Activated gamma-delta T cell treated with anti-CD3 and anti-CD28 coated beads, Interleukin-2, amount 50 U/mL, for 16 hours (primary cell): Measurements from ENCODE around the gene ZNF423.

Experiments
- DNase-seq: peaks from one replicate; pipeline ENCODE4 v3.0.0-alpha.2; 2020; ENCODE audit warnings: low read depth

Gene ZNF423

DNA sequence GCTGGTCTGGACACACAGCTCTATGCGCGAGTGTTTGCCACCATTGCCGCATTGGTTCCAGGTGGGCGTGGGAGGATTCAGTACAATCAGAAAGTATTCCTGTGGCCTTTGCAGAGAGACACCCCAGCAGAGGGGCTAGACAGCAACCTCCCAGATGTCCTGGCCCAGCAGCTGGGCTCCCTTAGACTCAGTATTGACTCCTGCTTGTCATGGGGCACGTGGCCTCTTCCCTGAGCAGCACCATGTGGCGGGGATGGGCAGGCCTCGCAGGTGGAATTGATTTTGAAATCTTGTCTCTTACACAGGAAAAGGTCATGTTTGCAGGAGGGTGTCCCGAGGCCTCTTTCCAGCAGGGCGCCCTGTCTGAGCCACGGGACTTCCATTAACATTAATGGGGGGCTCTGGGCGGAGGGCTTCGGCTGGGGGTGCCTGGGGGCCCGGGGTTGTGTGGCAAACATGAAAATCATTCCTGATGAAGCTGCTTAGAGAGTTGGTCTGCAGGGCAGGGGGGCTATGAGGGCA is 385.9 kb downstream of the ZNF423 start:
- no peak for DNase-seq

DNA sequence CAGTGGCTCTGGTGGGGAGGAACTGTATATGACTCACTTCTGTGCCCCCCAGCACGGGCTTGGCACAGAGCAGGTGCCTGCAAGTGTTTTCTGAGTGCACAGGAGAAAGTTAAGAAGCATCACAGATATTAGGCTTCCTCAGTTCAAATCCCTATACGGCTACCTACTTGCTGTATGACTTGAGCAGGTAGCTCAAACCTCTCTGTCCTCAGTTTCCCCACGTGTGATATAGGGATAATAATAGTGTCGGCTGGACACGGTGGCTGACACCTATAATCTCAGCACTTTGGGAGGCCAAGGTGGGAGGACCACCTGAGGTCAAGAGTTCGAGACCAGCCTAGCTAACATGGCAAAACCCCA is 386.6 kb downstream of the ZNF423 start:
- no peak for DNase-seq

DNA sequence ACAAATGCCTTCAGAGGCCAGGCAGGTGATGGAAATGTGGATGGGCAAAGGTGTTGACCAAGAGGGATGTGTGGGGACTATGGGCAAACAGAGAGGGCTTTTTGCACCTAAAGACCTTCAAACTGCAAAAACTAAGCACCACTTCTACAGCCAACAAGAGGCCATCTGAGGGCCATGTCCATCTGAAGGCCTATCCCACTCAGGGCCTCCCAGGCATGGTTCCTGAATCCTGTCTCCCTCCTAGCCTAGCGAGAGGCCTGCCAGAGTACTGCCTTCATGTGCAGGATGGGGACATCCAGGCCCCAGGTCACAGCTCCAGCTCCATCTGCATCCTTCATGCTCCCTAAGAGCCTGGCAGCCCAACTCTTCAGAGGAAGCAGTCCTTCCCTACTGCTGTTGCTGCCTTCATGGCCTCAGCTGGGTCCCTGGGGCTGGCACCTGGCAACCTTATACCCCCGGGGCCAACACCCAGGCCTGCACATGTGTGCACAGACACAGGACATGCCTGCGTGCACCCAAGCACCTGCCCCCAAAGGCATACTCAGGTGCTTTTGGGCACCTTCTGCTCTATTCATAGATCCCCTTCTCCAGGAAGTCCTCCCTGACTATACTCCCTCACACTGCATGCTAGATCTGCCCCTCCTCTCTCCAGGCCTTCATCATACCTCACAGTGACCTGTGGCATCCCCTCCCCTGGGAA is 387.2 kb downstream of the ZNF423 start:
- DNase-seq, result no peak

DNA sequence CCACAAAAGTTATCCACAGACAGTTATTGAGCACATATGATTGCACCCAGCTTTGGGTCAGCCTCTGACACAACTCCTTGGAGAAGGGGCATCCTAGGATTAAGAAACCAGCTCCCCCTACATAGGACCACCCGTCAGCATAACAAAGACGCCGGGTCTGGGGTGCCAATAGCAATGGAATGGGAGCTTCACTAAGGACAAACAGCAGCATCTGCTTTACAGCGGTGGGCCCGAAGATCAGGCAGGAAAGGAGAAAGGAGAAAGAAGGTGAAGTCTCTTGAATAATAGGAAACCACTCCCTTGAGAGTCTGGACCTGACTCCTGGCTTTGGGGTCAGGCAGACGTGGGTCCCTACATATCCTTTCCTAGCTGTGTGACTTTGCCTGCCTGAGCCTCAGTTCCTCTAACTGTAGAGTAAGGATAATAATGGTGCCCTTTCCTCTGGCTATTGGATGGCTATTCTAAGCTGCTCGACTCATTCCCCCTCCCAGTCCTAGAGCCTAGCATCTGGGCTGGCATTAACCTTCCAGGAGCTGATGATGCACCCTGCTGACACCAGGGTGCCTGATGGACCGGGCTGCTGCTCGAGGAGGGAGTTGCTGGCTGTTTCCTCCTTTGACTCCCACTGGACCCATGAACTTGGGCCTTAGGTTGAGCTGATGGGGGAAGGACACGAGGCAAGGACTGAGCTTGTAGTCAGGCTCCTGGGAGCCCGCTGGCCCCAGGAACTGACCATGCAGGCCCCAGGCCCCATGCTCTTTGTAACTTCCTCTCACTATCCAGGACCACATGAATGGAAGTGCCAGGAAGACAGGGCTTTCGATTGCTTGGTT is 388.2 kb downstream of the ZNF423 start:
- DNase-seq, result no peak

DNA sequence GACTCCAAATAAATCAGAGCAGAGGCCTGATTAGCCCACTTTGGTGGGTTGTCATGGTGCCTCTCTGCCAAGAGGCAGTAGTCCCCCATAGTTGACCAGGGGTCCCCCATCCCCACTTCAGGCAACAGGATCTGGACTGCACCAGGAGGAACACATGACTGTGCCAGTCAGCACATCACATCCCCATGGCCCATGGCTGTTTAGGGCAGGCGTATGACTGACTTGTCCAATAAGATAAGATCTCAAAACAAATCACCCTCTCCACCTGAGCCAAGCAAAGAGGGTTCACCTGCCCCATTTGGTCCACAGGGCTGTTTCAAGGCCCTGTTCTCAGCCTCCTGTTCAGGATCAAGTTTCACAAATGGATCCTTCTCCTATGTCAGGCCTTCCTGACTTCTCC is 389.0 kb downstream of the ZNF423 start:
- no peak for DNase-seq

DNA sequence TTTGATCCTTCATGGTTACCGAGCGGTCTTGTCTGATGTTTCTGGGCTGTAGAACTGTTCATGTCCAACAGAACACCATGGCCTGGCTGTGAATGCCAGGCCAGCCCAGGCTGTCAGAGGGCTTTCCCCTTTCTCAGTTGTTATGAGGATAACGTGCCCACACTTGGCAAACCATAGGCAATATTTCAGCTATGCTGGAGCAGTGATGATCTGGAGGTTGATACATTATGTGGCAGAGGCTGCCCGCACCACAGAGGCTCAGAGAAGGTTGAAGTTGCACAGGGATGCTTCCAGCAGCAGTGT is 389.4 kb downstream of the ZNF423 start:
- no peak for DNase-seq

DNA sequence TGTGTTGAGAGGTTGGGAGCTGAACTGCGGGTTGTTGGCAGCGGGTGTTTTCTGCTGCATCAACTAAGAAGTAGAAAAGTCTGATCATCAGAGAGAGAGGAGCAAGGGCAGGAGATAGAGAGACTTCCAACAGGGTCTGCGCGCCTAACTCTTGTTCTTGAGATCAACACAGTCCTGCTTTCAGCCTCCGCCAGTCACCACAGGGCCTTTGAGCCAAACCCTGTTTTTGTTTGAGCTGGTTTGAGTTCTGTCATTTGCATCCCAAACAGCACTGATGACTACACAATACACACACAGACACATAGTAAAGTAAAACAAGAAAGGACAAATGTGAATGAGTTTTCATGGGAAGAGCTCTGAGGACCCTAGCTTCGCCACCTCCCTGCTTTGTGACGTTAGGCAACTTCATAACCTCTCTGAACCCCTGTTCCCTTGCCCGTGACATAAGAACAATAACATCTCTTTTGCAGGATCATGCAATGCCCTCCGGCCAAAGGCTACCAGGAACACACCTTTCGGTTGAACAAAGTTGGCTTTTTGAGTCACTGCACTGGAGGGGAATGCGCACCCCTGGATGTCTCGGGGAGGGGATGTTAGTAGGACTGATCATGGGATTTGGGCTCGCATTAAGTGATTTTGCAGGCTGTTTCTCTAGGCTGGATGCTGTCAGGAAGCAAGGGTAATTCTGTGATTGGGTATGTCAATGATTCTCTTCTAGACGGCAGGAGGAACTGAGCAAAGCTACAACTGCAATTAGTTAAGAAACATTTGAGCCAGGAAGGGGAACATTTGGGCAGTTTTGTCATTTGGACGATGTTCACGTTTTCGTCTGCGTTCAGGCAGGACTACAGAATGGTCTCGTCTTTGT is 390.0 kb downstream of the ZNF423 start:
- DNase-seq, result no peak

DNA sequence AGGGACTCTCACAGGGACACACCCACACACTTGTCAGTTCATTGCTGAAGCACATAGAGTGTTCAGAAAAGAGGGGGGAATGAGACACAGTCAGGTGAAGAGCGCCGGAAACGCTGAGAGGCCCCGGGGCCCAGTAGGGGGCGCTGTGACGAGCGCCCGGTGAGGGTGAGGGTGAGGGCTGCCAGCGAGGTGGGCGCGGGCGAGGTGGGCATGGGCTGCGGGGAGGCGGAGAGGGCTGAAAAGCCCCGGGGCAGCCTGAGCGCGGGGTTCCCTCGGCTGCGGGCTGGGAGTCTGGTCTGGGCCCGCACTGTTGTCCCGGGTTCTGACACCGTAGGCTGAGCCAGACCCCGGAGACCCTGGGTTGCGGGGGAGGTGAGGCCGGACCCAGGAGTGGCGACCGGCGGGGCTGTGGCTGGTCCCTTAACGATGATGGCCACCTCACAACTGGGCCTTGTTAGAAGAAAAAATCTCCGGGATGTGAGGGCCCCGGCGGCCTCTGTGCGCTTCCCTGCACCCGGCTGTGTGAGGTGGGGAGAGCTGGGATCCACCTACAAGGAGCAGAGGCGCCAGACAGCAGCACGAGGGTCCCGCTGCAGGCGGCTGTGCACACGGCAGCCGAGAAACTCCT is 390.9 kb downstream of the ZNF423 start:
- no peak for DNase-seq

DNA sequence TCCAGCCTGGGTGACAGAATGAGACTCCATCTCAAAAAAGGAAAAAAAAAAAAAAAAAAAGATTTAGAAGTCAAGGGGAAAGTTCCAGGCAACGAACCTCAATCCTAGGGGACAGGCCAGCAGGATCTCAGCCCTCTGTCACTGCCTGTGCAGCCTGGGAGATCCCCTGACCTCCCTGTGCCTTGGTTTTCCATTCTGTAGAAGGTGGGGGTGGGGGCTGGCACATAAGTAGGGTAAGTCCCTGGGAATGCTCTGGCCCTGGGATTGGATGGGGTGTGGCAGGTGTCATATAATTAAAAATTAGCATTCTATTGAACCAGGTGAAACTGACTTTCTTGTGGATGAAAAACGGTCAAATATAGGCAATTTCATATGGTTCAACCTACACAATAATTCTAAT is 391.8 kb downstream of the ZNF423 start:
- DNase-seq, result no peak

DNA sequence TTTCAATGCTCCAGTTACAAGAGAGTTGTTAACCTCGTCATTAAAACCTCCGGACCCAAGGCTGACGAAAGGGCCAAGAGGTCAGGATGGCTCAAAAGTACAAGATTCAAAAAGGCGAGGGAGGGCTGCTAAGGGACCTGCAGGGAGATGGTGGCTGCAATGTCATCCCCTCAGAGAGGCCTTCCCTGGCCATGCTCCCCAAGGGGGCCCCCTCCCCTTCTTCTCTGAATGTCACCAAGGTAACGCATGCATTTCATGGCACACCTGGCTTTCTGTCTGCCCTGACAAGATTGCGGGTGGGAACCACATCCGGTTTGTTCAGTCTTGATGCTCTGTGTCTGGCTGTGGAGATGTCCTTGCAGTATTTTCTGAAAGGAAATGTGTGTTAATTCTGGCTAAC is 392.4 kb downstream of the ZNF423 start:
- DNase-seq, result peak; percentile 45

DNA sequence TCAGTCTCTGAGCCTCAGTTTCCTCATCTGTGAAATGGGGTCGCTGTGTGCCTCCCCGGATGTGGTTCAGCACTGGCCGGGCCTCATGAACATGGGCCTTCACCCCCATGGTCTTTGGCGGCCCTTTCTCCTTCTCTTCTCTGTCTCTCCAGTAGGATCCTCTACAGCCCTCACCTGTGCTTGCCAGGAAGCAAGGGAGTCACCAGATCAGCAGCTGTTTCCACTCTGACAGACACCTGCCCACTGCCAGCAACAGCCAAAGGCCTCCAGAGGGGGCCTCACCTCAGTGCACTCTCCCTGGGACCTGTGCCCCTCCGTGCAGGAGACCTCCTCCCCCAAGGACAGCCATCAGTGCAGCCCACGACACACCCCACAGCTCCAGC is 392.9 kb downstream of the ZNF423 start:
- no peak for DNase-seq

DNA sequence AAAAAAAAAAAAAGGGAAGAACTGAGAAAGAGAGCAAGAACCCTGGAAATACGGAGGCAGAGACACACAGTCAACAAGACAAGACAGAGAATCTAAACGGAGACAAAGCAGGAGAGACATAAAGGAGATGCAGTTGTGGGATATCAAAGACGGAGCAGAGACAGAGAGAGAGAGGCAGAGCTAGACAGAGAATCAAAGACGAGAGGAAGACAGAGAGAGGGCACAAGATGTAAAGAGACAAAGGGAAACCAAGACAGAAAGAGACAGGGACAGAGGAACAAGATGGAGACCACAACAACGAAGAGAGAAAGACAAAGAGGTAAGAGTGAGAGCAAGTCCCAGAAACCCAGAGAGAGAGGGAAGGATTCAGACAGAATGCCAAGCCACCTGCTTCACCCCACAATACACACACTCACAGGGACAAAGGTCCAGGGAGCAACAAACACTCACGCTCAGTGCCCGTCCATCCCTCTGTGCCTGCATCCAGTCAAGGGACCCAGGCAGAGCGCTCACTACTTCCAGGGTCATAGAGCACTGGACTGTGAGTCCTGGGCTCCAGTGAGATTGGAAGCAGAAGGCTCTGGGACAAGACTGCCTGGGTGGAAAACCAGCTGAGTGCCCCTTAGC is 393.4 kb downstream of the ZNF423 start:
- DNase-seq, result no peak

DNA sequence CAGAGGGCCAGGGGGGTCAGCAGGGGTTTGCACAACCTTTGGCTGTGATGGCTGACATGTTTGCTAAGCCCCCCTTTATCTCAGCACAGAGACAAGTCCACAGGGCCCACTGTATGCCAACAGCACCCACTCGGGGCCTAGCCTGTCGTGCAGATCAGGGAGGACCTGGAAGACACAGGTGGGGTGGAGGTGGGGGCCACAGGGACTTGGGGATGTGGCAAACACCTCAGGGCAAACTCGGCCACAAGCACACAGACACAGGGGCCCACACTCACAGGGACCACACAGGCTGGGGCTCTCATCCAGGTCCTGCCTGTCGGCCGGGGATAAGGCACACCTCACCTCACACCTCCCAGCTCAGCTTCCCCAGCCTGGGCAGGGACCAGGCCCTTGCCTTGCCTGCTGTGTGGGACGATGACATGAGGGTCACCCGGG is 394.4 kb downstream of the ZNF423 start:
- DNase-seq, result no peak

DNA sequence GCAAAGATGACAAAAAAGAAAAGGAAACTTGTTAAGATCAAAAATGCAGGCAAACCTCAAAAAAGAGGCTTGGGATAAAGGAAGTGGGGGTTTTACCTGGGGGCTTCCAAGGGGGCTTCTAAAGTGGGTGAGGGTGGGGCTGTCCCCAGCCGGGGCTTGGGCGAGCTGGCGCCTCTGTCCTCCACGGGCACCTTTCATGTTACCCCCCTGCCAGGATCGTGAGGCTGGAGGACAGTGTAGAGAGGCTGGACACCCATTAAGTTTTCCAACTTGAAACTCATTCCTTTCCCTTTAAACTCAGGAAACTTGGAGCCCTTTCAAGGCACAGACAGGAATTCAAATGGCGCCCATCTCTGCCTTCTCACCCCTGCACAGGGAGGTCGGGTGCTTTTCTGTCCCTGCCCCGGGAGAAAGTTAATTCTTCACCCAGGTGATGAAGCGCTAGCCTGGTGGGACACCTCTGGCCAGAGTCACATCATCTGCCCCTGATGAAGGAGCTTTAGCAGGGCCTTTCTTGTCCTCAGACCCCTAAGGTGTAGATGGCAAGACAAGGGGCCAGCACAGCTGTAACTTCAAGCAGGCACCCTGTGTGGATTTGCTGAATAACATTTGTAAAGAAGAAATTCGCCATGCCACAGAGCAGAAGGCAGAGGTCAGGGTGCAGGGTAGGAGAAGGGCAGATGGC is 395.0 kb downstream of the ZNF423 start:
- DNase-seq, result no peak

DNA sequence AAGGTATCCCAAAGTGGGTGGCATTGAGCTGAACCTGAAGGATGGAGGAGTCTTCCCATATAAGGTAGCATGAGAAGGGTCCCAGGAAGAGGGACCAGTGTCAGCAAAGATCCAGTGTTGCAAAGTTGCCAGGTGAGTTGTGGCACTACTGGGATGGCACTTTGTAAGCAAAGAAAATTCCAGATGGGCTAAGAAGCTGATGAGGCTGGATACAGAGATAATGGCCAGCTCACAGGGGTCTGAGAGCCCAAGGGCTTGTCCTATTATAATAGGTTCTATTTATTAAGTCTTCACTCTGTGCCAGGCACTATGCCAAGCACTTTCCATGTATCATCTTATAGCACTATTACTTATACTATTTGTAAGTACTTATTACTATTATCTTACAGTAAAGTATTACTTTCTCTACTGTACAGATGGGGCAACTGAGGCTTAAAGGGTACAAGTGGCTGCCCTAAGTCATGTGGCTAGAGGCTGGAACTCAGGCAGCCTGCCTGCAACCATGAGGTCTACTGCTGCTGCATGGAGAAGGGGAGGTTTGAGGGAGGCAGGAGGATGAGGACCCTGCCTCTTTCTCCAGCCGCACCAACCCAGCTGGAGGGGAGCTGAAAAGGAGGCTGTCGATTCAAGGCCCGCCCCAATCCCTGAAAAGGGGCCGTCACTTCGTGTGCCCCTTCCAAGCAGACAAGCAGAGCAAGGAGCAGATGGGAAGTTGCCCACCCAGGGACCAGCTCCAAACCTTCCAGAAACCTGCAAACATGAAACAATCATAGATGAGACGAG is 395.8 kb downstream of the ZNF423 start:
- no peak for DNase-seq

DNA sequence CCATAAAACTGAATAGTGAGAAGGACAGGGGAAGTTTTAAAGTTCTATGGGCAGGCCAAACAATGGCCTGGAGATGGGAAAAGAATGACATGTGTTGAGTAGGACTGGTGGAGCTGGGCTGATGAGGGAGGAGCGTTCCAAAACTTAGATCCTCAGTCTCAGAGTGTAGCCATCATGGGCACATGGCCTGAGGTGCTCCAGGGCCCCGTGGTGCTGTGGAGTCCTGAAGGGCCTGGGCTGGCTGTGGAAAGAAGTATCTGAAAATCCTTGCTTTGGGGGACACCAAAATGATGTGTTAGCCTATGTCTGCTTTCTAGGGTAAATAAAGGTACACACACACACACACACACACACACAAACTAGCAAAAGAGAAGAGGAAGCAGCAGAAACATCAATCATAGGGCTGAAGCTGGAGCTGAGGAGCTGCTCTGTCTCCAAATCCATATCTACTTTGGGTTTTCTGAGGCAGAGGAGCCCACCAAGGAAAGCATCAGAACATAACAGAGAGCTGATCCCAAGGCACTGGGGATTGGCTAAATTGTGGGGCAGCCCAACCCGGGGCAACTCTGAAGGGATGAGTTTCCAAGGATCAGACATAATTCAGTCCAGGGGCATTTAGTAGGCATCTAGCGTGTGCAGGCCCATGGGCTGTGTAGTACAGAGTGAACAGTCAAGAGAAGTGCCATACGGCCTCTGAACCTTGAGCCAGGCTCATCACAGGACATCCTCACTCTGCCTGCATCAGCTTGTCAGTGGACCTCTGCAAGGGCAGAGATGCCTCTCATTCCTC is 397.1 kb downstream of the ZNF423 start:
- DNase-seq, result no peak

DNA sequence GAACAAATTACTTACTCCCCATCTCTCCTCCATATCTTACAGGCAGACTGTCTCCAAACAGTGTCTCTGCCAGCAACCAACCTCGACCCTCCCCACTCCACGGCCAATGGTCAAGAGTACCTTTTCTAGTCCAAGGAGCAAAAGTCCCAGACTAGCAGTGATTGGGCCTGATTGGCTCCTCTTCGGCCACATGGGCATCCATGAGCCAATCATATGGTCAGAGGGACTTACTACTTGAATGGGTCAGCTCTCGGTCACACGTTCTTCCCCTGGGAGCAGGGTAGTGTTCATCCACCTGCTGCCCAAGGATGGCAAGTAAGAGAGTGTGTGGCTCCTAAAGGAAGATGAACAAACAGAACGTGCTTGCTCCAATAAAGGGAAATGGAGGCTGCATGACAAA is 397.7 kb downstream of the ZNF423 start:
- DNase-seq, result no peak

DNA sequence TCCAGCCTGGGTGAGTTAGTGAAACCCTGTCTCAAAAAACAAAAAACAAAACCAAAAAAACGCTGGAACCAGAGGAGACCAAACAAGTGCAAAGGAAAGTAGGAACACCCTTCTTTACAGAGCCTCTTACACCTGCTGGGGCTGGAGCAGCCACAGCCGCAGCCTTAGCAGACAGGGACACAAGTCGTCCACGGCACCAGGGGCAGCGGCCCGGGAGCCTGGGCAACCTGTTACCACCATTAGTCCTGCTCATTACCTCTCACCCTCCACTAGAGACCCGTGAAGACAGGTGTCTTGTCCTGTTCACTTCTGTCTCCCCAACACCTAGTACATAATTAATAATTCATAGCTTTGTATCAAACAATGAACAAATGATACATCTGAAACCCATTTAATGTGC is 398.7 kb downstream of the ZNF423 start:
- no peak for DNase-seq

DNA sequence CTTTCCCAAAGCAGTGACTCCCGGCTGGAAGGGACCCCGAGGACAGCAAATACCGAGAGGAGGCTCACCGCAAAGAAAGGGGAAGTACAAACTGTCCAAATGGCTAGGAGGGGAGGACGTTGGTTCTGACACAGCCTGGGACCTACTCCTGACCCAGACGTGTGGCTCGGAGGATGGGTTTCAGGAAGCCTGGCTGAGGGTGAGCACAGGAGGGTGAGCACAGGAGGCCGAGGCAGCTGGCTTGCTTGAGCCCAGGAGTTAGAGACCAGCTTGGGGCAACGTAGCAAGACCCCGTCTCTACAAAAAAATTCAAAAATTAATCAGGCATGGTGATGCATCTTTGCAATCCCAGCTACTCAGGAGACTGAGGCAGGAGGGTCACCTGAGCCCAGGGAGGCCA is 399.1 kb downstream of the ZNF423 start:
- no peak for DNase-seq
